ENCODE measurements around the gene UMOD.
"Not testable (repeated sequence)": the region's sequence is repeated elsewhere in the genome, so short reads cannot be mapped to it uniquely, and the experiment has no call there.

UMOD gene

GRCh38 chr16:20363191-20363590 lies 10.7 kb upstream of the UMOD start:
- DNase-seq: no peak

GRCh38 chr16:20359997-20360396 lies 7.5 kb upstream of the UMOD start:
- DNase-seq: no peak

- no peak for DNase-seq
Observed at GRCh38 chr16:20355114-20355782, 2.7 kb upstream of the UMOD start.

- DNase-seq: no peak
Observed at GRCh38 chr16:20353379-20353778, 864 bp upstream of the UMOD start.

- no peak for DNase-seq
Observed at GRCh38 chr16:20349615-20350014, 2.9 kb downstream of the UMOD start.

- no peak for DNase-seq
Observed at GRCh38 chr16:20348365-20349185, 3.9 kb downstream of the UMOD start.

- DNase-seq: no peak
Observed at GRCh38 chr16:20347666-20348364, 4.7 kb downstream of the UMOD start.

- DNase-seq: no peak
Observed at GRCh38 chr16:20344611-20345010, 7.9 kb downstream of the UMOD start.

- no peak for DNase-seq
Observed at GRCh38 chr16:20339744-20340143, 12.8 kb downstream of the UMOD start.

- DNase-seq: no peak
Observed at GRCh38 chr16:20336955-20337354, 15.6 kb downstream of the UMOD start.

GRCh38 chr16:20334396-20334795 lies 18.1 kb downstream of the UMOD start:
- DNase-seq: no peak

- no peak for DNase-seq
Observed at GRCh38 chr16:20333120-20333519, 19.4 kb downstream of the UMOD start.

- DNase-seq: no peak
Observed at GRCh38 chr16:20332411-20332810, 20.1 kb downstream of the UMOD start.

GRCh38 chr16:20331635-20332034 lies 20.9 kb downstream of the UMOD start:
- DNase-seq: no peak

- DNase-seq: no peak
Observed at GRCh38 chr16:20329392-20330138, 22.9 kb downstream of the UMOD start.

GRCh38 chr16:20327444-20328041 lies 25.0 kb downstream of the UMOD start, which contains the start of gene GP2:
TSS of gene GP2 (minus strand) at chr16:20327513. CDS start at chr16:20326431, 1,082 bp downstream.
- DNase-seq: no peak

GRCh38 chr16:20326321-20326720 lies 26.2 kb downstream of the UMOD start:
- no peak for DNase-seq

- no peak for DNase-seq
Observed at GRCh38 chr16:20325005-20325404, 27.5 kb downstream of the UMOD start.

- no peak for DNase-seq
Observed at GRCh38 chr16:20323591-20324117, 28.9 kb downstream of the UMOD start.

GRCh38 chr16:20322696-20323095 lies 29.8 kb downstream of the UMOD start:
- no peak for DNase-seq

GRCh38 chr16:20321671-20322070 lies 30.8 kb downstream of the UMOD start:
- DNase-seq: no peak

GRCh38 chr16:20321051-20321450 lies 31.5 kb downstream of the UMOD start:
- not testable (repeated sequence) for DNase-seq
